ENCODE data around the gene PPDPF. TPM values are rescaled to one million over a fixed set of nuclear protein-coding genes. Genes with fewer than 3 reads are reported as not detected.

PPDPF gene
- total and polyA plus RNA-seq, 2 donors (not counting 3 experiments of a cell fraction or from before 2014, with no cell fraction given), result 52.2 to 219 TPM

GRCh38 chr20:63496596-63497120 lies 23.9 kb upstream of the PPDPF start:
- dilution Hi-C loops (cut with MboI; ENCODE audit: extremely low pct_ligation_motif_present, low sequenced_read_pairs) (no loop called here), intact Hi-C loops (cut with micrococcal nuclease) (loop anchor here (1.0 to 2.0 kb wide), 3 partner anchors 24 to 624 kb away; partner anchors contain the start of gene PPDPF)
- H3K27ac ChIP-seq (ENCODE audit: insufficient read depth, low read depth, low read length), result no peak overlapping the region
- no peaks in the 10 kb centered on the region for H4K20me1 ChIP-seq (replicated peaks; ENCODE audit: control insufficient read depth, extremely low read depth, insufficient read depth, low read length)
- FAIRE-seq (no peak), DNase-seq (ENCODE audit: low read depth, low spot score) (no peak)
- TF ChIP-seq MYC (IDR thresholded peaks at IDR 0.05; ENCODE audit: low read depth, low read length), result no peak
- no peak for TF ChIP-seq JUN (IDR thresholded peaks at IDR 0.05; ENCODE audit: borderline replicate concordance, insufficient read depth, insufficient read length, low read depth)
- TF ChIP-seq POLR2A (IDR thresholded peaks at IDR 0.05; ENCODE audit: low read depth, low read length), result no peak
- no peak for TF ChIP-seq MAX (IDR thresholded peaks at IDR 0.05; ENCODE audit: insufficient read depth, insufficient read length)
- TF ChIP-seq POLR2AphosphoS5 (IDR thresholded peaks at IDR 0.05; ENCODE audit: insufficient read depth, low read depth, low read length), result no peak
- ChIA-PET CTCF (interaction anchor here (0.6 to 2.5 kb wide), 33 partner anchors 9 to 786 kb away, joined by 3 to 30 read pairs (median 3); partner anchors contain the start of genes ARFGAP1, HELZ2, PPDPF and PTK6), POLR2A (interaction anchor here (0.5 kb wide), 1 partner anchor 24 kb away, joined by 3 read pairs; no protein-coding TSS in a partner anchor)
- H3K4me3 ChIP-seq (replicated peaks in 1 of 3; ENCODE audit: insufficient read depth in 1 of 3, low read depth in 1 of 3, low read length in 3 of 3), result no peak overlapping the region
- no peak overlapping the region for H3K4me2 ChIP-seq (ENCODE audit: insufficient read depth, low read length)
- H3K36me3 ChIP-seq (ENCODE audit: control insufficient read depth in 2 of 2, extremely low read depth in 1 of 2, insufficient read depth in 2 of 2, low read length in 2 of 2), result no peaks in the 10 kb centered on the region
- no peaks in the 10 kb centered on the region for H3K4me1 ChIP-seq (ENCODE audit: control insufficient read depth, extremely low read depth, insufficient read depth, low read length)
- H3K9me3 ChIP-seq (replicated peaks; ENCODE audit: control insufficient read depth, insufficient read depth, low read length), result no peaks in the 10 kb centered on the region
- H3K79me2 ChIP-seq (ENCODE audit: control insufficient read depth, insufficient read depth, low read length), result no peaks in the 10 kb centered on the region
- BruUV-seq (replicated peaks), result no TSS peak
- no peak overlapping the region for H3K9ac ChIP-seq (replicated peaks; ENCODE audit: extremely low read depth, insufficient read depth, low read length)
- no peaks in the 10 kb centered on the region for H3K9me1 ChIP-seq (replicated peaks; ENCODE audit: control insufficient read depth, extremely low read depth, insufficient read depth, low read length)
- no peak overlapping the region for H2AFZ ChIP-seq (ENCODE audit: low read depth, low read length)
- H3K27me3 ChIP-seq (ENCODE audit: control insufficient read depth in 2 of 2, insufficient read depth in 2 of 2, low read length in 2 of 2), result no peaks in the 10 kb centered on the region

- Histone ChIP-seq H2AFZ (ENCODE audit: low read depth, low read length) (no peak overlapping the region), H3K4me1 (ENCODE audit: control insufficient read depth, extremely low read depth, insufficient read depth, low read length) (no peaks in the 10 kb centered on the region), H3K79me2 (ENCODE audit: control insufficient read depth, insufficient read depth, low read length) (no peaks in the 10 kb centered on the region), H3K36me3 (ENCODE audit: control insufficient read depth in 2 of 2, extremely low read depth in 1 of 2, insufficient read depth in 2 of 2, low read length in 2 of 2) (no peaks in the 10 kb centered on the region), H3K27me3 (ENCODE audit: control insufficient read depth in 2 of 2, insufficient read depth in 2 of 2, low read length in 2 of 2) (no peaks in the 10 kb centered on the region), H3K4me2 (ENCODE audit: insufficient read depth, low read length) (no peak overlapping the region), H3K9ac (replicated peaks; ENCODE audit: extremely low read depth, insufficient read depth, low read length) (no peak overlapping the region), H3K27ac (ENCODE audit: insufficient read depth, low read depth, low read length) (no peak overlapping the region), H3K4me3 (replicated peaks in 1 of 3; ENCODE audit: insufficient read depth in 1 of 3, low read depth in 1 of 3, low read length in 3 of 3) (no peak overlapping the region), H4K20me1 (replicated peaks; ENCODE audit: control insufficient read depth, extremely low read depth, insufficient read depth, low read length) (no peaks in the 10 kb centered on the region), H3K9me1 (replicated peaks; ENCODE audit: control insufficient read depth, extremely low read depth, insufficient read depth, low read length) (no peaks in the 10 kb centered on the region), H3K9me3 (replicated peaks; ENCODE audit: control insufficient read depth, insufficient read depth, low read length) (no peaks in the 10 kb centered on the region)
- dilution Hi-C loops (cut with MboI; ENCODE audit: extremely low pct_ligation_motif_present, low sequenced_read_pairs), result no loop called here
- ChIA-PET POLR2A (no interaction called here), CTCF (interaction anchor here (1.2 to 2.5 kb wide), 10 partner anchors 11 to 541 kb away, joined by 3 to 30 read pairs (median 12); partner anchors contain the start of genes HELZ2, PPDPF and PTK6)
- DNase-seq (ENCODE audit: low read depth, low spot score), result no peak
- no peak for FAIRE-seq
- TF ChIP-seq POLR2AphosphoS5 (IDR thresholded peaks at IDR 0.05; ENCODE audit: insufficient read depth, low read depth, low read length) (no peak), GATA2 (IDR thresholded peaks at IDR 0.05; ENCODE audit: insufficient read depth, insufficient read length, low read depth, low read length) (no peak), JUN (IDR thresholded peaks at IDR 0.05; ENCODE audit: borderline replicate concordance, insufficient read depth, insufficient read length, low read depth) (no peak), MYC (IDR thresholded peaks at IDR 0.05; ENCODE audit: low read depth, low read length) (no peak), POLR2A (IDR thresholded peaks at IDR 0.05; ENCODE audit: low read depth, low read length) (no peak), CTCF (IDR thresholded peaks at IDR 0.05; ENCODE audit: extremely low read depth in 1 of 2, insufficient read depth in 1 of 2, low read depth in 1 of 2, low read length in 2 of 2) (no peak), EZH2 (IDR thresholded peaks at IDR 0.05; ENCODE audit: borderline replicate concordance, low read depth, low read length, severe bottlenecking) (no peak), MAX (IDR thresholded peaks at IDR 0.05; ENCODE audit: insufficient read depth, insufficient read length) (no peak), FOS (IDR thresholded peaks at IDR 0.05; ENCODE audit: borderline replicate concordance, insufficient read depth, low read length) (no peak)
- BruUV-seq (replicated peaks), result no TSS peak
- intact Hi-C loops (cut with micrococcal nuclease), result loop anchor here (2.0 kb wide), 1 partner anchor 477 kb away; no protein-coding TSS in a partner anchor
These were observed 23.2 kb upstream of the PPDPF start for GRCh38 chr20:63497138-63497945.
